HG02759 (cell line): ENCODE results near the gene AMDHD2.
"Not testable (repeated sequence)": the region's sequence is repeated elsewhere in the genome, so short reads cannot be mapped to it uniquely, and the experiment has no call there.

Experiments used
- ATAC-seq: cut with Tn5 transposase; IDR thresholded peaks from one replicate; pipeline ENCODE4 v1.9.1; 2021; ENCODE audit warnings: mild to moderate bottlenecking, moderate library complexity; ENCODE audit not compliant: unreplicated experiment

The AMDHD2 gene

DNA sequence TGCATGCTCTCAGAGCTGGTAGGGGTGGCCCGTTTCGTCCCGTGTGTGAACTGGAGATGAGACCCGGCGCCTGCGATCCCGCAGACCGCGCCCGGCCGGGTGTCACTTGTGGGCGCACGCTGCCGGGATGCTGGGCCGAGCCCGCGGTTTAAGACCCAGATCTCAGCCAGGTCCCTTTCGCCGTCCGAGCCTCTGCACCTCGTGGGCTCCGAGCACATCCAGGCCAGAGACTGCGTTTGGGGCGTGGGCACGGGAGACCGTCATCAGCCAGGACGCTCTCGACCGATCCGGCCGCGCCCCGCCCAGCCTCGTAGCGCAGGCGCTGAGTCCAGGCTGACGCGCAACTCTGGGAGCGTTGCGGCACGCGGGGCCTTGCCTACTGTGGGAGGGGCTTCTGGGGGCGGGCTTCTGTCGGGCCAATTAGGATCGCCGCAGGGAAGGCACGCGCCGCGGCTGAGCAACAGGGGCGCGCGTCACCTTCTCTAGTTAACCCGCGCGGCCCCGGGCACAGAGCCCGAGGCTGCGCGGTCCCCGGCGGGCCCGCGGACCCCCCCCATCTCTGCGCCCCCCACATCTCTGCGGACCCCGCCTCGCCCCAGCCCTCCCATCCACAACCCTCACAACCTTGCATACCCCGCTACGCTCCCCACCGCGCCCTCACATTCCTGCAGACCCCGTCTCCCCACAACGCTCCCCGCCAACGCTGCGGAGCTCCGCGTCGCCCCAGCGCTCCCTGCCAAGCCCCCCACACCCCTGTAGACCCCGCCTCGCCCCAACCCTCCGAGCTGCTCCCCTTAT, 11.7 kb downstream of the AMDHD2 start:
- peak; percentile 89 for ATAC-seq

DNA sequence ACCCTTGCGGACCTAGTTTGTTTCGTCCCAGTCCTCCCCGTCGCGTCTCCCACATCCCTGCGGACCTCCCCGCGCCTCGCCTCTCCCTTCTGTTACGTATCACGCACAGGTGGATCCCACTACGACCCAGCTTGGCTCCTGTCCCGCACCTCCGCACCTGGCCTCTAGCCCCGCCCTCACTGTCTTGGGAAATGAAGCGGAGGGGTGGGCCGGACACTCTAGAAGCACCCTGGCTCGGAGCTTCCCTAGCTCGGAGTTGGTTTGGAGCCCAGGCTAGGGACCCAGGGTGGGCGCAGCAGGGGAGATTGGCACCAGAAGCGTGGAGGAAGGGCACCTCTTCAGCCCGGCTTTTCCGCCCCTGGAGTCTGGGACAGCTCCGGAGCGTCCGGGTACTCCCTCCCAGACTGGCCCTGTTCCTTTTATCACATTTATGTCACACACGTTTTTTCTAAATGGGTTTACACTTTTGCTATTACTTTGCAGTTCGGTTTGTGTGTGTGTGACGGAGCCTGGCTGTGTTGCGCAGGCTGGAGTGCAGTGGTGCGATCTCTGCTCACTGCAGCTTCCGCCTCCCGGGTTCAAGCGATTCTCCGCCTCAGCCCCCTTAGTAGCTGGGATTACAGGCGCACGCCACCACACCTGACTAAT, 12.4 kb downstream of the AMDHD2 start:
- ATAC-seq = peak; percentile 8

DNA sequence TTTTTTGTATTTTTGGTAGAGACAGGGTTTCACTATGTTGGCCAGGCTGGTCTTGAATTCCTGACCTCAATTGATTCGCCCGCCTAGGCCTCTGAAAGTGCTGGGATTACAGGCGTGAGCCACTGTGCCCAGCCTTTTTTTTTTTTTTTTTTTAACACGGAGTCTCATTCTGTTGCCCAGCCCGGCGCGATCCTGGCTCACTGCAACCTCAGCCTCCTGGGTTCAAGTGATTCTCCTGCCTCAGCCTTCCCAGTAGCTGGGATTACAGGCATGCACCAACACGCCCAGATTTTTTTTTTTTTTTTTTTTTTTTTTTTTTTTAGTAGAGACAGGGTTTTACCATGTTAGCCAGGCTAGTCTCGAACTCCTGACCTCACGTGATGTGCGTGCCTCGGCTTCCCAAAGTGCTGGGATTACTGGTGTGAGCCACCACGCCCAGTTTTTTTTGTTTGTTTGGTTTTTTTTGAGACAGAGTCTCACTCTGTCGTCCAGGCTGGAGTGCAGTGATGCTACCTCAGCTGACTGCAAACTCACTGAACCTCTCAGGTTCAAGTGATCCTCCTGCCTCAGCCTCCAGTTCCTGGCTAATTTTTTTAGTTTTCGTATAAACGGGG, 13.1 kb downstream of the AMDHD2 start:
- ATAC-seq = not testable (repeated sequence)

GRCh38 chr16:2533912-2534311, 13.7 kb downstream of the AMDHD2 start:
- no peak for ATAC-seq

- not testable (repeated sequence) for ATAC-seq
Observed at GRCh38 chr16:2534335-2534734, 14.2 kb downstream of the AMDHD2 start.

DNA sequence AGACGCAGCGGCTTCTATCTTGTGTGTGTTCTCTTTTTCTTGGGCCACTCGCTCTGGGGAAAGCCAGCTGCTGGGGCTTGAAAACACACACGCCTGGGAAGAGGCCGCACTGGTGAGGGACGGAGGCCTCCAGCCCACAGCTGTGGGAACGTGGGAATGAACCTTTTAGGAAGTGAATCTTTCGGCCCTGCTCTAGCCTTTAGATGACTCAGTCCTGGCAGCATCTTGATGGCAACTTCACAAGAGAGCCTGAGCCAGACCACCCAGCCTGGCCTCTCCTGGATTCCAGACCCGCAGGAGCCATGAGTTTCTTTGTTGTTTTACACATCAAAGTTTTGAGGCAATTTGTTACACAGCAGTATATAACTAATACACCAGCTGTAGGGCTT, 15.4 kb downstream of the AMDHD2 start:
- no peak for ATAC-seq

GRCh38 chr16:2537451-2538379, 17.5 kb downstream of the AMDHD2 start, which contains the start of gene PDPK1:
PDPK1 (plus strand) TSS chr16:2538021; CDS start chr16:2538113, 92 bp downstream.
- peak; percentile 89 for ATAC-seq

- ATAC-seq = not testable (repeated sequence)
Observed at GRCh38 chr16:2539192-2539844, 19.1 kb downstream of the AMDHD2 start.

GRCh38 chr16:2539845-2540458, 19.8 kb downstream of the AMDHD2 start:
- not testable (repeated sequence) for ATAC-seq

DNA sequence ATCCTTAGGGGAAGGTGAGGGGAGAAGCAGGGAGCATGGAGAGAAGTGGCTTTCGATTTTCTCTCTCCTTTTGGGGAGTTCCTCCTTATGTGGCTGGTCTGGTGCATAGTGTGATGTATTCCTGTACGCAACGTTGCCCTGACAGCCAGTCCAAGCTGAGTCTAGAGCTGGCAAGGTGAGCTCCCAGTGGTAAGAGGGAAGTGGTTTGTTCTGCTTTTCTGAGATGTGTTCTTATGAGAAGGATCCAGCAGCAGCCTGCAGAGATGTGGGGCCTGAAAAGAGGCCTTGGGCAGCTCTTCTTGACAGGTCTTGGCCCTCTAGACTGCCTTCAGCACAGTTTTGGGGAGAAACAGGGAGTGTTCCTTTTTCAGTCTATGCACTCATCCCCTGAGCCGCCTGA, 20.7 kb downstream of the AMDHD2 start:
- not testable (repeated sequence) for ATAC-seq

GRCh38 chr16:2541409-2541808, 21.2 kb downstream of the AMDHD2 start:
- ATAC-seq = not testable (repeated sequence)

GRCh38 chr16:2543771-2544170, 23.6 kb downstream of the AMDHD2 start:
- ATAC-seq = not testable (repeated sequence)

GRCh38 chr16:2550283-2550878, 30.2 kb downstream of the AMDHD2 start:
- not testable (repeated sequence) for ATAC-seq

GRCh38 chr16:2551420-2551889, 31.3 kb downstream of the AMDHD2 start:
- not testable (repeated sequence) for ATAC-seq

GRCh38 chr16:2554709-2555425, 34.7 kb downstream of the AMDHD2 start:
- ATAC-seq = not testable (repeated sequence)

DNA sequence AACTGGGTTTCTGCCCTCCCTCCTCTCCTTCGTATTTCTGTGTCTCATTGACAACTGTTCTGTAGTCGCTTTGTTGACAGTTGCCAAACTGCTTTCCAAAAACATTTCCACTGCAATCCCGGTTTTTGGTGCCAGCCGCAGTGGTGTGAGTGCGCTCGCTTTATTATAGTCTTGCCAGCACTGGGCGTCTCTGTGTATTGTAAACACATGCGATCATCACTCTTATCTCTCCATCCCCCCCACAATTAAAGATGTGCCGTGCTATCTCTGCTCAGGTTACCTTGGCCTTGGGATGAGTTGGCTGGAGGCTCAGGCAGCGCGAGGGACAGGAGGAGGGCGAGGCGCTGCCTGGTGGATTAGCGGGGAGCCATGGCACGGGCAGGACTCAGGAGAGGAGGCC, 37.0 kb downstream of the AMDHD2 start:
- ATAC-seq = not testable (repeated sequence)

DNA sequence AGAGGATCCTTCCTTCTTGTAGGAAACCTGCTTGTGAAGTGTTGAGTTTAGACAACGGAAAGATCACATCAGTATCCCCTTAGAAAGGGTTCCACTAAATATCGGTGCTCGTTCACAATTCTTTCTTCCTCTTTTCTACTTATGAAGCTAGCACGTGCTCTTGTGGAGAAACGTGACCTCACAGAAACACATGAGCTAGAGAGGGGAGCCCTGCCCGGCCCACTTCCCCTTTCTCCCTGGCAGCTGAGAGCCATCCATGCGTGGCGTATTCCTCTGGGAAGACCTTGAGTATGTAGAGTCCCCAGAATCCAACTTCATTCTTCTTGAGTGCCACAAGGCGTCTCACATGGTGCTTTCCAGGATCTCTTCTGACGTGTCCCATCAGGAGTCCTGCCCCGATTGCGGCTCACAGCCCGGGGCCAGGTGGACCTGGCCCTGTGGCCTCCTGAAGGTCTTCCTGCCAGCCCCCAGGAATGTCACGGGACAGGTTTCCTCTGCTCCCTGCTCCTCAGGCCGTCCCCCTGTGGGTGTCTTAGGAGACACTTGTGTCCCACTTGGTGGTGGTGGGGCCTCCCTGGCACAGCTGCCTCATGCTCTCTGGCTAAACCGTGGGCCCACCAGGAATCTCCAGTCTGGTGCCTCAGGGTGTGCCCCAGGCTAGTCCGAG, 40.1 kb downstream of the AMDHD2 start:
- ATAC-seq = peak; percentile 56

DNA sequence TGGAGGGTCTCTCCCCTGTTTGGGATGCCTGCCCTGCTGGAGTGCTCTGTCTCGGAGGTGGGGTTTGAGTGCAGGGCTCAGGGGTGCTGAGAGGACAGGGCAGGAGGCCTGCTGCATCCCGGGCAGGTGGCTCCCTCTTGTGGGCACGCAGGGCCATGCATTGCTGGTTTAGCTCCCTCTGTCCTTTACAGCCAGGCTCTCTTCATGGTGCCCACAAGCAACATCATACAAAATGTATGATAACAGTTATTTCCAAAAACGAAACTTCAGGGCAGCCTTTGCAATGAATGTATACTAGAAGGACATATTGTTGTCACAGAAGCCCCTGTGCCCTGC, 40.6 kb downstream of the AMDHD2 start:
- ATAC-seq = peak; percentile 71
